HG02885 (cell line): ENCODE results near the gene STXBP6.

ENCODE experiments used
- ATAC-seq: cut with Tn5 transposase; IDR thresholded peaks from one replicate; pipeline ENCODE4 v1.9.1; 2021; ENCODE audit warnings: mild to moderate bottlenecking; ENCODE audit not compliant: unreplicated experiment, poor library complexity

STXBP6 gene

DNA sequence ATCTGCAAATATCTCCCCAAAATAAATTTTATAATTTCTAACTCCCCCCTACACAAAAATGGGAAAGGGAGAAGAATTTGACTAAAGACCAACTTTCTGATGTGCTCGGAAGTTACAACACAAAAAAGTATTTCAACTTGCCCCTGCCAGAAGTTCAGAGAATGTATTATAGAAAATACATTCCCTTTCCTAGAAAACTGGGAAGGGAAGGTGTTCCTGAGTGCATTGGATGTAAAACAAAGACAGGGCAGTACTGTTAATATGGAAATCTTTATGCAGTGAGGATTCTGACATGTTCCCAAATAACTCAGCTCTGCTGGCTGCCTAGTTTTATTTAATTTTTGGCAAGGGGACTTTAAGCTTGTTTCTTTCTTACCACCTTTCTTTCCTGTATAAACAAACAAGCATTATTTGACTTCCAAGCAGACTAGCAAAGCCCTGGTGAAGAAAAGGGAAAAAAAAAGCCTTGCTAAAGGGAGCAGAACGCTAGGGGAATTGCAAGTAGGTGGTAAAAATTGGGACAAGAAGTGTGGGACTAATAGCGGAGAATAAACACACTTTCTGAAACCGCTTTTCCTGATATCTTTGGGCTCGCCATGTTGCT is 124.1 kb downstream of the STXBP6 start:
- no peak for ATAC-seq

DNA sequence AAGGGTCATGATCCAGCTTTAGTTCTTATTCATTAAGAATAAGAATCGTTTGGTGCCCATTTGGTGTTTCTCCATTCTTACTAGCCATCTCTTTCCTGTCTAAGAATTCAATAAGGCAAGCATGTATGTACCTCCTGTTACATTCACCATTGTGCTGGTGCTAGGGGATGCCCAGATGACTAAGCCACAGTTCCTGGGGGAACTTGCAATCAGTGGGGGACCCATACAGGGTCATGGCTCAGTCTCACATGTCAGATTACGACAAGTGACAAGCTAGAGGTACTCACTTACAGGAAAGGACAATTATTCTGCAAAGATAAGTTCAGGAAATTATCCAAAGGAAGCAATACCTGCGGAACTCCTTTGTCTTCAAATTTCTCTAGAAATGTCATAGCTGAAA is 125.4 kb downstream of the STXBP6 start:
- ATAC-seq, result no peak

DNA sequence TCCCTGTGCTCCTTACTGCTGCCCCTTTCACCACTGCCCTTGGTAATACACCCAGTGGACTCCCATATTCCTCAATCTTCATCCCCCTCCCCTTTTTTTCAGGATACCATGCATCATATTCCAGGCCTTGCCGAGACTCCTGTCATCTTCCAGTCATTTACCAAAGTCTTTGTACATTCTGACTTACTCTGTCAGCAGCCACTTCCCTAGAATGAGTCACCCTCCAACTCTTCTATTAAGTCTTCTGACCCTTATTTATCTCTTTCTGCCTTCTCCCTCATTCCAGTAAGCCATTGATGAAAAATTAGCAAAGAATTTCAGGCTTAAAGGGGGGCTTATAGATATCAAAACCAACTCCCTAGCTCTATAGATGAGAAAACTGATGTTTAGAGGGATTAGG is 128.0 kb downstream of the STXBP6 start:
- ATAC-seq, result no peak

DNA sequence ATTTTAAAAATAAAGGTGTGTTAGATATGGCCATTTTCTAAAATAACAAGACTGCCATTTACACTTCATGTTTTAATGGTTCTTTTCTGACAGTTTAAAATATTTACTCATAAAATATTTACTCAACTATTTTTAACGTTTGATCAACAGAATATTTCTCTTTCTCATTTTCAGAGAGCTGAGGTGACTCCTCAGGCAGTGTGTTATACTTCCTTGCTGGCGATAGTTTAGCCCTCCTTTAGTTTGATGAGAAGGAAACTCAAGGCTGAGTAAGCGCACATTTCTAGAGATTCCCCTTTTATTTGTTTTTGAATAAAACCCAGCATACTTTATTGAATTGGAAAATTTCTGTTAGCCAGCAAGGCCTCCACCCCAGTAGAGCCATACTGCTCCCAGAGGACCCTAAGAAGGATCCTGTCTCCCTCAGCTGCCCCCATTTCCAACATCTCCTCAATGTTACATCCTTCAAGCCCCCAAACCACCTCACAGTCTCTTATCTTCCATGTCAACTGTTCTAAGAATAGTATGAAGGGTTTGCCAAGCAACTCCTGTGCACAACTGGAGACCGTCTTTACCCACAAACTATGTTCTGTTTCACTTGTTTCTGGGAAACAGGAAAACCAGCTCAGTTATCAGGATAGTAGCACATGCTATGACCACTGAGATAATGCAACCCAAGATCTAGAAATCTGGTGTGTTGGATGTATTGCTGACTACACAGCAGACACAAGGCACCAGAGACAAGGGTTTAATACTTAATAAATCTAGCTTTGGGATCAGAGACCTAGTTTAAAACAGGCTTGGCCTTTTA is 129.5 kb downstream of the STXBP6 start:
- no peak for ATAC-seq

DNA sequence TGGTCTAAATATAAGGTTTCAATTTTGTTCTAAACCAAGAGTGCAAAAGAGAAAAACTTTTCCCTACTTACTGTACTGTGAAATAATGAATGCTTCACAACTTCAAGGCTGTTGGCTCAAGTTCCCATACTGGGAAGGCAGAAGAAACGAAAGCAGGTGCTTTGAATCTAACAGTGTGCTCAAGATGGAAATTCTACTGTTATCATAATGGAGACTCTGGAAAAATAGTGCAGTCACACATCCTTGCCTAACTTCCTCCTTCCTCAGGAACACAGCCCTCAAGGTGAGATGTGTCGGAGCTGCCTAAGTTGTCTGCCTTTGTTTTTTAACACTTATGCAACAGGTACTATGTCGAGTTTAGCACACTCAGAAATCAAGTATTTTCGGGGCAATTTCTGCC is 131.1 kb downstream of the STXBP6 start:
- ATAC-seq, result no peak

DNA sequence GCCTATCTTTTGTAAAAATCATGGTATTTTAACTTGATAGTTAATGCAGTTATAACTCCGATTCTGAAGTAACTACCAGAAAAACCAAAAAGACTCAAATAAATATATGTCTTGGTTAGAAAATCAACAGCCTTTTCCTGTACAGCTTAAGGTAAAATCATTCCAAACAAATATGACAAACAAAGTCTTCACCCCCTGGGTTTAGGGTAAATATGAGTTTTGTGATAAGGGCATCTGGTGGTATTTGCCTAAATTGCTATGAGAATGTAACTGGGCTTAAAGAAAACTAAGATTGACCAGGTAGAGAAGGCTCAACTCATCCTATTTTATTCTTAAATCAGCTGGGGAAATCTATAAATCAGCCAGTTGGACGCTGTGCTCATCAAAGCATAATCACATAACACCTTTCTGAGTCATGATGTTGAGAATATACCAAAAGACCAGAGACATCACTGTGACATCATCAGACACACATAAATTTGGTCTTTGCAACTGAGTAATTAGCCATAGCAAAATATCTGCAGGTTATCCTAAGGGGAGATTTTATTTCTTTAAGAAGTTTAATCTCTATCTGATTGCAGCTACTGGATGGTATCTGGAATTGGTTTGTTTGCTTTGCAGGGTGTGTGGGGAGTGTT is 133.9 kb downstream of the STXBP6 start:
- no peak for ATAC-seq

DNA sequence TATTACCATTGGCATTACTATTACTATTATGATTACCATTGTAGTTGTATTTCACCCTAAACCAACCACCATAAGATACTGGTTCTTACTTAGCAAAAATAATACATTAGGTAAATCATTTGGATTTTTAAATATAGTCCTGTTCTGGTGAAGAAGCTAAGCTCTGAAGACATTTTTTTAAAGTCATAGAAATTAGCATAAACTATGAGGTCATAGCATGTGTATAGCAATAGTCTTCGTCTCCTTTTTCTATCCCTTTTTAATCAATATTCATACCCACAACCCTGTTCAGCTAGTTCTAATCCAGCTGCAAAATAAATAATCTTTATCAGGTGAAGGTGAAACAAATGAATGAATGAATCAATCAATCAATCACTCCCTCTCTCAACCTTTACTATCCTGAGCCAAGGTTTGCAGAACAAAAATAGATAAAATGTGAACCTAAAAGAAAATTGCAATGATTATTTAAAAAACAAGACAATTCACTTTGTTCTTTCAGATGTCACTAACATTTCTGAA is 134.5 kb downstream of the STXBP6 start:
- ATAC-seq, result no peak

DNA sequence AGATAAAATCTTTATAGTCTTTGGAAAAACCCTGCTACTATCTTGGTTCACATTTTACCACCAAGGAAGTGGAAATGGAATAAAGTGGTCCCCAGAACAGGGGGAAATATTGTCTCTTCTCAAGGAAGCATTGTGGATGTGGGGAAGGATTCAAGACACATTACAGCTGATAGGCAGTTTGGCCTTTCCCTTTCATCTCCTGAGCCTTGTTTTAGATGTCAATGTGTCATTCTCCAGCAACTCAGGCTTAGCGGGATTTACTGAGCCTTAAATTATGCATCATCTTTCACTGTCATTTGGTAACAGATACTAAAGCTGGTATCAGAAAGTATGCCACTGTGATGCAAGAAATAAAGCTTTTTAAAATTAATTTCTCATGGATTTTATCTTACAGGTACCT is 136.2 kb downstream of the STXBP6 start:
- no peak for ATAC-seq

DNA sequence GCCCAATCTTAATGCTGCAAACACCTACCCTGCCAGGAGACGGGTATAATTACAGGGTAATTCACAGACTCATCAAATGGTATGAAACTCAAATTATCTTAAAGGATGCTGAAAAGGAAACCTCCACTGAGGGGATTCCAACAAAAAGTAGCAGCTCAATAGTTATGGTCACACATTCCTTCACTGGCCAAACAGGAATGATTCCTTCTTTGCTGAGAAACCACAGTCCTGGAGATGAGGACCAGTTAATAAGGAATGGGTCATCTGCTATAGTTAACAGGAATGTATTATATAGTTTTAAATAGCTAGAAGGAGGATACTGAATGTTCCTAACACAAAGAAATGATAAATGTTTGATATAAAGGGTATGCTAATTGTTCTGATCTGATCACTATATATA is 136.9 kb downstream of the STXBP6 start:
- no peak for ATAC-seq

DNA sequence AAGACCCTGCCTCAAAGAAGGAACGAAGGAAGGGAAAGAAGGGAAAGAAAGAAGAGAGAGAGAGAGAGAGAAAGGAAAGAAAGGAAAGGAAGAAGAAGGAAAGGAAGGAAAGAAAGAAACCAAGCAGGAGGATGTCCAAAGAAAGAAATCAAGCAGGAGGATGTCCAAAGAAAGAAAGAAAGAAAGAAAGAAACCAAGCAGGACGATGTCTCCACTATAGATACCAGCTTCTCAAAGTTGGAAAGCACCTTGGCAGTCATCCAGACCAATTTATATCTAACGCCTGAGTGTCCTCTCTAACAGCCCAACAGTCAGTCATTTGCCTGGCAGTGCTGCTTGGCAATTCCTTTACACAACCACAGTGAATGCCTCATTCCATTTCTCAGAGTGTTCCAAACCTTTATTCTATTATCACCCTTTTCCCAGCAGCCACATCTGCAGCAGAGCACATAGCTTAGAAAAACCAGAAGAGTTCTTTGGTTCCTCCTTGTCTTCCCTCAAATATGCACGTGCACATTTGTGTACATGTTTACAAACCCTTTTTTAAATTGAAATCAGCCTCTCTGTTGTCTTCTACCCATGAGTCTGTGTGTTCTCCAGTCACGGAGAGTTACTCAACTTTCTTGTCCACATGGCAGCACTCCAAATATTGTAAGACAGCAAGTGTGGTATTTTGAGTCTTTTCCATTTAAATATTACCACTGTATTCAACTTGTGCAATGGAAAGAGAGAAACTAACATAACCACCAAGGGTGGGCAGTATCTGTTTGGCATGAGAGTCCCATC is 138.4 kb downstream of the STXBP6 start:
- ATAC-seq, result no peak

DNA sequence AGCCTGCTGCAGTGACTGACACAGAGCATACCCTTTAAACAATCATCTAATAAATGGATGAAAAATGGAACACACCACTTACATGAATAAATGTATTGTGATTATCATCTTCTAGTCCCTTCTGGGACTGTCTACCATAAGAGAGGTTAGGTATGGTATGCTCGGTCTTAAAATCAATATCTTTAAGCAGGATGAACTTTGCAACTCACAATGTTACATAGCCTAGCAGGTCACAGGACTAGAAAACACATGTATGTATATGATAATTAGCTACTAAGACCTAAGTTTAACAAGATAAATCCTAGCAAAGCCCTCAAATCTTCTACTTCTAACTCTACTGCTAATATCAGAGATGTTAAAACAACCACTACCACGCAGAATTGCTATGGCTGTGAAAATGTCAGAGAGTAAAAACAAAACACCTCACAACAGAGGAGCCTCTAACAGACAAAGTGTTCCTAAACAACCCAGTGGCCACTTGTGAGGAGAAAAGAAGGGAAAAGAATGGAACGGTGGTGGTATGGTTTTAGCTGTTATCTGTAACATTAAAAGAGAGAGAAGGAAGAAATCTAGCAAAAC is 139.4 kb downstream of the STXBP6 start:
- no peak for ATAC-seq

DNA sequence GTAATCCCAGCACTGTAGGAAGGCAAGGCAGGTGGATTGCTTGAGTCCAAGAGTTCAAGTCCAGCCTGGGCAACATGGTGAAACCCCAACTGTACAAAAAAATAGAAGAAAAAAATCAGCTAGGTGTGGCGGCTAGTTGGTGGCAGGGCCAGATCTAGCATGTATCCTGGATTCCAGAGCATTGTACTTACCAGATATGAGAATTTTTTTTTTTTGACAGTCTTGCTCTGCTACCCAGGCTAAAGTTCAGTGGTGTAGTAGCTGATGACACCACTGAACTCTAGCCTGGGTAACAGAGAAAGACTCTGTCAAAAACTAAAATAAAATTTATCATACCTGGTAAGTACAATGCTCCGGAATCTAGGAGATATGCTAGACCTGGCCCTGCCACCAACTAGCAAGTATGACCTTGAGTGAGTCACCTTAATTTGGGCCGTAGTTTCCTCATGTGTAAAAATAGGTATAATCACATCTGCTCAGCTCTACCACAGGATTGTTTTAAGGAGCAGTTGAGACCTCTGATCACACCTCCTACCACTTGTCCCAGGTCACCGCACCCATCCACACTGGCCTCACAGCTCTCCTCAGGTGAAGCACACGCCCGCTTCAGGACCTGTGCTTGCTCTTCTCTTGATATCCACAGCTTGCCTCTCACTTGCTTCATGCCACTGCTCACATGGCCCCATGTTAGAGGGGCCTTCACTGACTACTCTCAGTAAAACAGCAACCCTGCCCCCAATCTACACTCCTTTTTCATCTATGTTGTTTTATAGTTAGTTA is 140.2 kb downstream of the STXBP6 start:
- ATAC-seq, result no peak

DNA sequence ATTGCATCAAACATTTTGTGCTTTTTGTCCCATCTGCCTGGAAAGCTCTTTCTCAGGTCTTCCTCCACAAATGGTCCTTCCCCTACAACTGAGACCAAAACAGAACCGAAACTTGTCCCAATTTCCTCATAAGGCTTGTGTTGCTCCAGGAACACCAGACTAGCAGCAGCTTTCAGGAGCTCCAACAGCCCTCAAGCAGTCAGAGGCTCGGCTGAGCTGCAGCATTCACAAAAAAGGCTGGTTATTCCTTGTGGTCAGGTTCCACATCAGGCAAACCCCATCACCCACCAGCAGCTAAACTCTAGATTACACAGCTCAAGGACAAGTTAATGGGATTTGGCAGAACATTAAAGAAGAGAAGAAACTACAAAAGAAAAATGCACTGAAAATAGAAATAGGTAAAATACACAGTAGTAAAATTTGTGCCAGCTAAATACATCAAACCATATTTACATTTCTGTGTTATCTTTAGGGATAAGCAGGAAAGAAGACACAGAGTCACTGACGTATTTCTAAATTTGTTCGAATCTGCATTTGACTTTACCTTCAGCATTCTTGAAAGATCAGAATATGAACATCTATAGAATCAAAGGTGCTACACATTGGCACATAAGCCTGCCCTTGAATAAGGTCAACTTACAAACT is 141.2 kb downstream of the STXBP6 start:
- ATAC-seq, result no peak

DNA sequence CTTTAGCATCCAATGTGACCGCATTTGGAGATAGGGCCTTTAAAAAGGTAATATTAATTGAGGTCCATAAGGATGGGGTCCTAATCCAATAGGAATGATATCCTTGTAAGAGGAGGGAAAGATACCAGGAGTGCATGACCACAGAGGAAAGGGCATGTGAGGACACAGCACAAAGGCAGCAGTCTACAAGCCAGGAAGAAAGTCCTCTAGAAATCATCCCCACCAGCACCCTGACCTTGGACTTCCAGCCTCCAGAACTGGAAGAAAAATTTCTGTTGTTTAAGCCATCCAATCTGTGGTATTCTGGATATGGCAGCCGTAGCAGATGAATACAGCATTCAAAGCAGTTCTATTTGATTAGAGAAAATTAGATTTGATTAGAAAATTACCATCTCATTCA is 145.4 kb downstream of the STXBP6 start:
- ATAC-seq, result no peak

DNA sequence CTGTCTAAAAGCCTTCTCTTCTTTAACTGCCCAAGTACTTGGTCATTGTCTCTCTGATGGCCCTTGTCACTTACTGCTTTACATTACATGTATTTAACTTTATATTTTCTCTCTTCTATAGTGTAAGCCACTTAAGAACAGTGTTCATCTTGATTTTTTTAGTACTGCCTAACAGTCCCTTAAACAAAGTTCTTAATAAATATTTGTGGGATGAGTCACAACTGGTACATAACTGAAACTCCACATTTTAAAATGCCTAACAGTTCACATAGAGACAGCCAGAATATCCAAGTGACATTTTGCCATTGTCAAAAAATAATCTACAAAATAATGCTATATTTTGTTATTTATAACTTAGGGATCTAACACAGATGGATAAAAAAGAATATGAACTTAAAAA is 146.6 kb downstream of the STXBP6 start:
- ATAC-seq, result no peak

DNA sequence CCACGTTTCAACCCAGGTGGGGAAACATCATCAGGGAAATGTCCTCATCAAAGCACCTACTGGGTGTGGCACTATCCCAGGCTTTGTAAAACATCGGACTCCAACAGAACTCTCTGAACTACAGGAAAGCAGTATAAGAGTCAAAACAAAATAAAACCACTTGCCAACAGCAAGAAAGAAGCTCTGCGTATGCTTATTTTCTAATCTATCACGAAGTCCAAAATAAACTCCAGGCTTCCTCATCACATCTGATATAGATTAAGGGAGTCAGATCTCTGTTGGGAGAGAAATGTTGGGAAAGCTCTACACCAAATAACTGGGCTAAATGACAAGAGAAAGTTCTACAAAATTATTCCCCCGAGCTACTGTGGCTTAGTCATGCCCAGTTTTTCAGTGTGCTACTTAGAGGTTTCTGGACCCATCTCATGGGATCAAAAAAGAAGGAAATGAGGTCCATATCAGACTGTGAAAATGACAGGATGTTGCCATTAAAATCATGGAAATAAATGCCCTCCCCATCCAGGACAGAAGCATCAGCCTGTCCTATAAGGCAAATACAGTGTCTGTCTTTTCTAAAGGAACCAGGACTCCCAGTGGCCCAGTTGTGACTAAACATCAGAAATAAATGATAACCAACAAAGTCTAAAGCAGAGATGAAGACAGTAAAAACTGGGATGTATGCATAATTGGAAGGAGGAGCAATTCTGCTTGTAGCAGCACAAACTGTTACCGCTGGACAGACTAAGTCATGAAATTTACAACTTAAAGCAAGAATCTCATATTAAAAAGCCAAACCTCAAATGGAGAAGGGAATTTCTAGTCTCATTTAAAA is 149.5 kb downstream of the STXBP6 start:
- ATAC-seq, result no peak

DNA sequence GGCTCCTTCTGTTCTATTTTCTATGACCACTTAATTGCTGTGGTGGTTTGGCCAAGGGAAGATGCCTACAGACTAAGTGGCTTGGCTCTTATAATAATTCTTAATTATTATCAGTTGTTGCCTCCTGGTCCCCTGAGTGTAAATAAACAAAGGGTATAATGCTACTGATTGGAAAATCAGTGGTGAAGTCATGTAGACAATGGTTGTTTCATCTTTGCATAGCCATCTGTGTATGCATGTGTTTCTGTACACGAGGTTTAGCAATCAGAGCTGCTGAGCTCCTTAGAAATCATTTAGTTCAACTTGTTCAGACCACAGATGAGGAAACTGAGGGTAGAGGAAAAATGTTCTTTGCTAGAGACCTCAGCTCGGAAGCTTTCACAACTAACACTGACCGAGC is 152.2 kb downstream of the STXBP6 start:
- no peak for ATAC-seq

DNA sequence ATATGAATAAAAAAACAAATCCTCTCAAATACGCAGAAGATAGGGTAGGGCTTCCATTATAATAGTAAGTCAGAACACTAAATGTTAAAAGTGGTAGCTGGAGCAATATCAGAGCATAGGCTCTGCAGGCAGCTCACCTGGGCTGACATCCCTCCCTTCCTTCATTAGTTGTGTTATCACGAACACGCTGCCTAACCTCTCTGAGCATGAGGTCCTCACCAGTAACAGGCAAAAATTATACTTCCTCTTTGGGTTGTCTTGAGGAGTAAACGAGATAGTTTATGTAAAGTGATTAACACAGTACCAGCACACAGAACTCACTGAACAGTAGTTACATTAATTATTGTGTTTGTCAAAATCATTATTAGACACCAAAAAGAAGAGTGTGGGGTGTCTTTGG is 154.3 kb downstream of the STXBP6 start:
- ATAC-seq, result no peak
